ENCODE data around the gene TLNRD1.
A peak's percentile ranks its signal among the peaks of the same experiment; 100 is the strongest.
"Not testable (repeated sequence)": the region's sequence is repeated elsewhere in the genome, so short reads cannot be mapped to it uniquely, and the experiment has no call there.

Gene TLNRD1
- total RNA-seq: 13.5 to 128 (median 34.6) reads per million in 18 experiments

DNA sequence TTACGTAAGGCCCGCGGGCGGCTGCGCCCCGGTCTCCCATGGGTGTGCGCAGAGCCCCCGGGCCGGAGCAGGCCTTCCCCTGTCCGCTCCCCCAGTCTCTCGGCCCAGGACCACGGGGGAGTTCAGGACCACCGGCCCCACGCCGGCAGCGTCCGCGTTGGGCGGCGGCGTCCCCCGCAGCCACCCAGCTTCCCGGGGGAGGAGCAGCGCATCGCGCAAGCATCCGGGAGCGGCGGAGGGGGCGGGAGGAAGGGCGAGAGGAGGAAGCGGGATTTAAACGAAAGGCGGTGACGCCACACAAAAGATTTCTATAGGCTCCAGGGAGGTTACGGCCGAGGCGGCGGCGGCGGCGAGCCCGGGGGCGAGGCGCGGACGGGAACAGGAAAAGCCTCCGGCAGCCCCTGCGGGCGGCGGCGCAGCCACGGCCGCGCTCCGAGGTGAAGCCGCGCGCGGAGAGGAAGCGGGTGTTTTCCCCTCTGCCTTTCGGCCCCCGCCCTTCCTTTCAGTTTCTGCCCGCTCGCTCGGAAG lies at the start of gene TLNRD1:
TSS of gene TLNRD1 (plus strand) at position 300 of the 528 bp plus-strand sequence. CDS start 1,349 bp downstream, outside the sequence.
- DNase-seq: peak; percentile 95

DNA sequence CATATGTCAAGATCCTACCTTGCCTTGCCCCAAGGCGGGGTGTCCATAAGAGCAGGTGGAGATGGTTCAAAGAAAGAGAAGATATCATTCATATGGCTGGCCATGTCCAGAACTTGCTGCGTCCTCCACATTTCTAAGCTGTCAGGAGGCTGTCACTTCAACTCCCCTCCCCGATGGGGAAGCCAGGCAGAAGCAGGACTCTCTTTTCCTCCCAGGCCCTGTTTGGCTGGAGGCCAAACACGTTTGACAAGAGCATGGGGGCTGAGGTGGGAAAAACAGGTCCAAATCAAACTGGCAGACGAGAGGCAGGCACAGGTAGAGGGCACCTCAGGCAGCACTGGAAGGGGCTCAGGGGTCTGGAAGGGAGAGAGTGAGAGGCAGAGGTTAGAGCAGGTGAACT lies 48.8 kb upstream of the TLNRD1 start:
- DNase-seq: no peak

DNA sequence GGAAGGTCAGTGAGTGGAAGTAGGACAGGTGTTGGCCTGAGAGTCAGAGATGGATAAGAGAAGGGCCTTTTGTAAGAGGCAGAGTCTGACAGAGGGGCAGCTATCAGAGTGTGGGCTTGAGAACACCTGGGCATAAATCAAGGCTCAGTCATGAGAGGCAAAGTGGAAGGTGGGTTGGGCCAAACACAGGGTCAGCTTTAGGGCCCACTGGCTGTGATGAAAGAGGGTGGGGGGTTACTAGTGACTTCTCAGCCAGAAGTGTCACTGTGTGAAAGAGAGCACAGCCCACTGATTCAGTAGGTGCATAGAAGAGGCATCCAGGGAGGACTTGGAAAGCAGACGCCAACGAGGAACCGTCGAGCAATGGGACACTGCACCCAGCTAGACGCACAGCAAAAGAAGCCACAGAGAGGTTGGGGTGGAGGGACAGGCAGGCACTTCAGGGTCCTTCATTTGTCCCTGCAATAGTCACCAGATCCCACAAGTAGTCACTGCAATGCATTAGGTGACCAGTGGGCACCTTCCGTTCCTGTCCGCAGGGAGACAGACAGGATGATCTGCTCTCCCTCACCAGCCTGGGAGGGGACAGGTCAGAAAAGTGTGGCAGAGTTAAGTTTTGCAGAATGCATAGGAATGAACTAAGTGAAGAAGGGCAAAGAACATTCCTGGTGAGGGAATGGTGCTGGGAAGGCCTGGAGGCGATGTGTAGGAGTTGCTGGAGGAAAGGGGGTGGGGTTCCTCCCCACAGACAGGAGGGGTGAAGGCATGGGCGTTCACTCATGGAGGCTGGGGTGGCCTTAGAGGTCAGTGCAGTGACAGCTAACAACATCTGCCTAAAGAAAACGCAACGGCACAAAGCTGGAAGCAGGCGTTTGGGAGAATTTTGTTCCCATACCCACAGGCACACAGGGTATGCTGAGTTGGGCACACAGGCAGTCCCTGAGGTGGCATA lies 47.4 kb upstream of the TLNRD1 start:
- no peak for DNase-seq

DNA sequence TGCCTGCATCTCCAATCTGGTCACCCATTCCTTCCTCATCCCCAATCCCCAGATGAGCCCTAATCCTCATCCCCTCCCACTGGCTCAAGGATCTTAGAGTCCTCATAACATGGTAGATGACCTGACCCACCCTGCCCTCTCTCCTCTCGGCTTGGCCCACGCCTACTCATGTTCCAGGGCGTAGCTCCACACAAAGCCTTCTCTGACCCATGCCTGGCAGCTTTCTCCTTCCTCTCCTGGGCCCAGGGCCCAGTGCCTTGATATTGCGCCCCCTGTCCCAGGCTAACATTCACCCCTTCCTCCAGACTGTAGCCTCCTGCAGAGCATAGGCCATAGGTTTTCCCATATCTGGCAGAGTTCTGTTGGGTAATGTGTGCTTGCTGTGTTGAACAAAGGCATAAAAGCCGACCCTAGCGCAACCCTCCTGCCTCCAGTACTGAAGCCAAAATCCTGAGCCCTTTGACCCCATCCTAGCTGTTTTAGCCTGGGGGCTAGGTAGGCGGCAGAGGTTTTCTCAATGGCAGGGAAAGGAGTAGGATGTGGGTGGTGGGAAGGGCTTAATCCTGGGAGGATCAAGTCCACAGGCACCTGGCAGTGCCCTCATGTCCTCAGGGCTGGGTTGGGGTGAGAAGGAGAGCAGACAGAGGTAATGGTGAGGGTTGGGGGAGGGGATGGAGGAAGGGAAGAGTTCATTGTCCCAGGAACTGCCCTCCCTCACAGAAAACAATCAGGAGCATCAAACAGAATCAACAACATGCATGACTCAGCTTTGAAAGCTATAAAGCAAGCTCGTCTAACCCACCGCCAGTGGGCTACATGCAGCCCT lies 46.6 kb upstream of the TLNRD1 start:
- no peak for DNase-seq

DNA sequence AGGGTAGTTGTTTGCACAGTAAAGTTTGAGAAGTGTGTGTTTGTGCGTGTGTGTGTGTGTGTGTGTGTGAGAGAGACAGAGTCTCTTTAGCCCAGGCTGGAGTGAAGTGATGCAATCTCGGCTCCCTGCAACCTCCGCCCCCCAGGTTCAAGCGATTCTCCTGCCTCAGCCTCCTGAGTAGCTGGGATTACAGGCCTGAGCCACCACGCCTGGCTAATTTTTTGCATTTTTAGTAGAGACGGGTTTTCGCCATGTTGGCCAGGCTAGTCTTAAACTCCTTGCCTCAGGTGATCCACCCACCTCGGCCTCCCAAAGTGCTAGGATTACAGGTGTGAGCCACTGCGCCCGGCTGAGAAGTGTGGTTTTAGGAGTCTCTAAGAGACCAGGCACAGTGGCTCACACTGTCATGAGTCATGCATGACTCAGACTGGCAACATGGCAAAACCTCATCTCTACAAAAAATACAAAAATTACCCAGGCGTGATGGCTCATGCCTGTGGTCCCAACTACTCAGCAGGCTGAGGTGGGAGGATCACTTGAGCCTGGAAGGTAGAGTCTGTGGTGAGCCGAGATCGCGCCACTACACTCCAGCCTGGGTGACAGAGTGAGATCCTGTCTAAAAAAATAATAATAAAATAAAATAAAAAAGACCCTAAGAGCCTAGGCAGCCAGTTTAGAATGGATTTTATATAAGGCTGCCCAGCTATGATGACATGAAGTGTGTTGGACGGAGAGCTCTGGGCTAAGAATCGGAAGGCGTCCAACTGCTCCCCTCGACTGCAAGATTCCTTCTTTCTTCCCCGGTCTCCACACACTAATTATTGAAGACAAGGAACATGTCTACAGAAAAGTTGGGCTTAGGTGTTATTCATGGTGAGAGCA lies 44.9 kb upstream of the TLNRD1 start:
- DNase-seq: peak; percentile 72 to 88

DNA sequence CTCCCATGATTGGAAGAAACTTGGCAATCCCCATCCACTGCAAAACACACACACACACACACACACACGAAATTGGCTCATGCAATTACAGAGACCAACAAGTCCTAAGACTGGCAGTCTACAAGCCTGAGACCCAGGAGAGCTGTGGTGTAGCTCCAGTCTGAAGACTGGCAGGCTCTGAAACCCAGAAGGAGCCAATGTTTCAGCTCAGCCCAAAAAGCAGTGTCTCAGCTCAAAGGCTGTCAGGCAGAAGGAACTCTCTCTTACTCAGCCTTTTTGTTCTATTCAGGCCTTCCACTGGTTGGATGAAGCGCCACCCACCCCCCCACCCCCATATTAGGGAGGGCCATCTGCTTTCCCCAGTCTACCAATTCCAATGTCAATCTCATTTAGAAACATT lies 43.2 kb upstream of the TLNRD1 start:
- peak in 1 of 2 donors; percentile 26 for DNase-seq

DNA sequence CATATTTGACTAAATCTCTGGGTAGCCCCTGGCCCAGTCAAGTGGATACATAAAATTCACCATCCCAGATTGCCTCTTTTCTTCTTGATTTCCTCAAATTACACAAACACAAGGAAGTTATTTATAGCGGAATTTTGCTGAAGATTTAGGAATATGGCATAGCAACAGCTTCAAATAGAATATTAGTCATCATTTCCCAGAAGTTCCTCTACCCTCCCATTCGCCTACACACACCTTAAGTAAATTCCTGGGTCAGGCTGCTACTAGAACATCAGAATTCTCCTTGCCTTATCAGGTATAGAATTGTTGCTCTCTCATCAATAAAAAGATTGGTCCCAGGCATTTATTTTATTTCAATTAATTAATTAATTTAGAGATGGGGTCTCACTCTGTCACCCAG lies 42.7 kb upstream of the TLNRD1 start:
- DNase-seq: no peak

DNA sequence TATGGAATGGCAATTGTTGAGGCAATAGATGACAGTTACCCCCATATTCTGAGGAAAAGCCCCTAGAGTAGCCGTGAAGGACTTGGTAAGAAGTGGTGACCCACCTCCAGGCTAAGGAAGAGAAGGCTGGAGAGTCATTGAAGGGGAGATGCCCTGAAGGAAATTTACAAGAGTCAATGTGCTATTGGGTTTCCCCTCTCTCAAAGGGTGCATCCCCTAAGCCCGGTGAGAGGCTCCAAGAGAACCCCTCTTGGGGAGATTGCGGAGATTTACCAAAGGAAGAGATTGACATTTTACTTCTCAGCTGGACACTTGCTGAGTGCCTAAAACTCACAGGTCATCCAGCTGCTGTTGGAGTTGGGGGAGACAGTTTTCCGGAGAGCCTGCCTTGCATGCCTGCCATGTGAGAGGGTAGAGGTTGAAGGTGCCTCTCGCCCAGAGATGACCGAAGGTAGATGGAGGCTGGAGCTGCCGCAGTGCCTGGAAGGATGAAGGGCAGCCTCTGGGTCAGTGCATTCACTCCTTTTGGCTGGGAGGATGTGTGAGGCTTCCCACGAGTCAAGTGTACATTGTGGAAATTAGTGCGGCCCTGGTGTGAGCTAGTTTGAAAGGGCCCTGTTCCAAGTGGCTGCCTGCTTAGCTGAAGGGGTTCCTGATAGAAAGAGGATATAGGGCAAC lies 41.8 kb upstream of the TLNRD1 start:
- DNase-seq: no peak

DNA sequence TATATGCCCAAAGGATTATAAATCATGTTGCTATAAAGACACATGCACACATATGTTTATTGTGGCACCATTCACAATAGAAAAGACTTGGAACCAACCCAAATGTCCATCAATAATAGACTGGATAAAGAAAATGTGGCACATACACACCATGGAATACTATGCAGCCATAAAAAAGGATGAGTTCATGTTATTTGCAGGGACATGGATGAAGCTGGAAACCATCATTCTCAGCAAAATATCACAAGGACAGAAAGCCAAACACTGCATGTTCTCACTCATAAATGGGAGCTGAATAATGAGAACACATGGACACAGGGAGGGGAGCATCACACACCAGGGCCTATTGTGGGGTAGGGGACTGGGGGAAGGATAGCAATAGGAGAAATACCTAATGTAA lies 35.3 kb upstream of the TLNRD1 start:
- DNase-seq: not testable (repeated sequence)

DNA sequence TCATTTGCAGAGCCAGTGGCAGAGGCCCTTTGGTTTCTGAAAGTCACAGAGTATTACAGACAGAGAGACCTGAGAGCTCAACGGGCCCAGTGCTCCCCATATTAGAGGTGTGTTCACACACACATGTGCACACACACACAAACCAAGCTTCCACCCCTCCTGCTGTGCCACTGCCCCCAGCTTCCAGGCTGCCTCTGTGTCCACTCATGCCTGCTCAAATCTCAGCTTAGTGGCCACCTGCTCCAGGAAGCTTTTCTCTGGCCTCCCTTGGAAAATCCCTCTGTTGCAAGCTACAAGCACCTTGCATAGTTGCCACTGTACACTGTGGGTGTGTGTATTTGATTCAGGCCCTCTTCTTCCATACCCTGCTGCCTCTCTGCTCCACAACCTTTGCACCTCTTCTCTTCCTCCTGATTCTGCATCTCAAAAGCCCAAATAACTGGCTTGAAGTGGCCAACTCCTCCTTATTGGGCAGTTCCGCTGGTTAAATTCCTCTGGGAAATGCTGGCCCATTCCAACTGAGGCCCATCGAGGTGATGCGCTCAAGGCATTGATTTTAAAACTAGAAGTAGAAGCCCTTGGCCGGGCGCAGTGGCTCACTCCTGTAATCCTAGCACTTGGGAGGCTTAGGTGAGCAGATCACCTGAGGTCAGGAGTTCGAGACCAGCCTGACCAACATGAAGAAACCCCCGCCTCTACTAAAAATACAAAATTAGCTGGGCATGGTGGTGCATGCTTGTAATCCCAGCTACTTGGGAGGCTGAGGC lies 34.1 kb upstream of the TLNRD1 start:
- DNase-seq: no peak

DNA sequence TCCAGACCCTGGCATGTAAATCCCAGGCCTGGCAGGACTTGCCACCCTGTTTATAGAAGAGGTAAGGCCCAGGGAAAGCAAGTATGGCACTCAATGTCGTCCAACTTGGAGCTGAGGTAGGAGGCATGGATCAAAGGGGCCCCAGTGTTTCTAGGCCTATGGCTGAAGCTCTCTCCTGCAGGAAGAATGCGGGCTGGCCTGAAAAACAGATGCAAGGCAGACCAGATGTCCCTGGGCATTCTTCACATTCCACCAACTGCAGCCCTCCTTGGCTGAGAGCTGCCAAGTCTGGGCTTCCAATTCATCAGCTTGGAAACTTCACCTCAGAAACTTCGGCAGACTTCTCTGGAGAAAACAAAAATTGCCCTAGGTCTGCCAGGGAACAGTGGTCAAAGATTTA lies 33.3 kb upstream of the TLNRD1 start:
- no peak for DNase-seq

DNA sequence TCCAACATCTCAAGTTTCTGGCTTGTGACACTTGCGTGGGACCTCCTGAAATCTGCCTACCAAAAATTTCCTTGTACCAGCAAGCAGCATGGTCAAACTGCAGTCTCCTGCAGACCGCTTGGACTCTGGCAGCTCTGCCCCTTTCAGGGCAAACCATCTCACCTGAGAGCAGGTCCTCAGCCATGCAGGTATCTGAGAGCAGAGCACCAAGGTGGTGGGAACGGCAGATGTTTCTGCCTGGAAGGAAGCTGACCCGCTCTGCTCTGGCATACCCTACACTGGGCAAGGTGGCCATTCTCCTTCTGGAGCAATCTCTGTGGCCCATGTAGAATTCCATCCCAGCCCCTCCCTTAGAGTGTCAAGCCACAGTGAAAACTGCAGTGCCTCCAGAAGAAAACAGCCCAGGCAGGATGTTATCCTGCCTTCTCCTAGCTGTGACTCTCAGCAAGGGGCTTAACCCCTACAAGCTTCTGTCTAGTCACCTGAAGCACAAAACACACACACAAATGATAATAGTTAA lies 32.7 kb upstream of the TLNRD1 start:
- DNase-seq: no peak

DNA sequence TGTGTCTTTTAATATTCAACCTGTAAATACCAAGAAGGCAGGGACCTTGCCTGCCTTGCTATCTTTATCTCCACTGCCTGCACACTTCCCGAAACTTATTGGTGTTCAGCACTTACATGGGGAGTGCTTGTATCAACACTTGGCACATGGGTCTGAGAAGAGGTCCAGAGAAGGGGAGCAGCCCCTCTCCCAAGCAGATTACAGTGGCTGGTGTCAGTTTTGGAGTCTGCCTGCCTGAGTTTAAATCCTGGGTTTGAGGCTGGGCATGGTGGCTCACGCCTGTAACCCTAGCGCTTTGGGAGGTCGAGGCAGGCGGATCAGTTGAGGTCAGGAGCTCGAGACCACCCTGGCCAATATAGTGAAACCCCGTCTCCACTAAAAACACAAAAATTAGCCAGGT lies 31.4 kb upstream of the TLNRD1 start:
- DNase-seq: no peak

DNA sequence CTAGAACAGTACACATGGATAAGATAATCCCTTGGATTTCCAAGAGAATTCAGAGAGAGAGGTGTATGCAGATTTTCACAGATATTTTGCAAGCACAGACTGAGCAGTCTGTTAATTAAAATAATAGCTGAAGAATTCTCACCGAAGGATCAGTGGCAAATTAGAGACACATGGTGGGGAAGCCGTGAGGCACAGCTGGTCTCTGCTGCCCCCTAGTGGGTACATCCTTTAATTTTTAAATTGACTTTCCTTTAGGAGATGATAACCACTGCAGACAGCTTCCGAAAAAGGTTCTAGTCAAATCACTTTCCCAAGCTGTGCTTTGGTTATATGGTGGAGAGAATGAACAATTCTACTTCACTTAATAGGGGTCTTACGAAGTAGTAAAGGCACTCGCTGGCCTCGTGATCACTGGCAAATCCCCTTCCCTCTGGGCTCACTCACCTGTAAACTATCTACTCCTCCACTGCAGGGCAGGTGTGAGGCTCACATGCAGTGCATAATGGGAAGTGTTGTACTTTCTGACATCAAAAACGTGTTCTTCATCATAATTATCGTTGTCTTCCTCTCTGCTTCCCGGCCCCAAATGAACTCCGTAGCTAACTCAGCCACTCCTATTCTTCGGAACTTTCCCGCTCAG lies 30.6 kb upstream of the TLNRD1 start:
- DNase-seq: peak; percentile 73 to 81

DNA sequence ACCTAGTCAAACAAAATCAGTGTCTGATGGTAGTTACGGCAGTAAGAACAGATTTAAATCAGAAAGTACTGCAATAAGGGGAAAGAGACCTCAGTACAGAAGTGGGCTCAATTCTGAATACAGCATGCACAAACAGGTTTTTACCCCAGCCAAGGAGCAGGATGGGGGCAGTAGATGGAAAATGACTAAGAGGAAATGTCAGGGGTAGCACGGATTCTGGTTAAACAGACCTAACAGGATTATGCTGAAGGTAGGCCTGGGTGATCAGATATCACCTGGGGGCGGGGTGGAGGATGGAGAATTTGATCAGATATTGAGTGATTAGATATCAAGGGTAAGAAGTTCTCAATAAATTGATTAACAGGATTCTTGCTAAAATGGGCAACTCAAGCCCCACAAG lies 30.1 kb upstream of the TLNRD1 start:
- DNase-seq: no peak

DNA sequence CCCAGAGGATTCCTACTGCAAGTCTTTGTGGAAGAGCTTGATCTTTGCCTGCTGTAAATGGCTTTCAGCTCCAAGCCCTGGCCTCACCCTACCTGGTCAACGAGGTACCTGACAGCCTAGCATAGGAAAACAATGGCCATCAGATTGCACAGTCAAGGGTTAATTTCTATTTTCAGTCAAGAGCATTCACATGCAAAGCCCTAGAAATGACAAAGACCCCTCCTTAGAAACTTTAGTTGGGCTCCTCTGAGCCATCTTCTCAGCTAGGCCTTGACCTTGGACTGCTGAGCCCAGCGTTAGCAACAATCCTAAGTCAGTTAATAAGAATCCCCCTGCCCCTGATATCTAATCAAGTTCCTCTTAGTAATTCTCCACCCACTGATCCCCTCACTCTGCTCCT lies 29.6 kb upstream of the TLNRD1 start:
- DNase-seq: no peak

DNA sequence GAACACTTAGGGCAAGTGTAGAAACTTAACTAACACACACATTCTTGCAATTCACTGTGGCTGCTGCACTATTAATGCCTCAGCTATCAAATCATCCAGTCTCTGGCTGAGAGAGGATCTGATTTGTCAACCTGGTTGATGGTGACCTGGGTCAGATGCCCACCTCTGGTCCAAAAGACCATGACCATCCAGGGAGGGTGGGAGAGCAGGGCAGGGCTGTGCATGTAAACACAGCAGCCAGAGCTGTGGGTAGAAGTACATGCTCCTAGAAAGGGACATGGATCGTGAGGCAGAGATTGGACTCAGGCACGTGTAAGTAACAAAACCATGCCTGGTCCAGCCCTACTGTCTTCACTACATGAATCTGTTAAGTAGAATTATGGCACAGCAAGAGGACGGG lies 28.4 kb upstream of the TLNRD1 start:
- DNase-seq: no peak

DNA sequence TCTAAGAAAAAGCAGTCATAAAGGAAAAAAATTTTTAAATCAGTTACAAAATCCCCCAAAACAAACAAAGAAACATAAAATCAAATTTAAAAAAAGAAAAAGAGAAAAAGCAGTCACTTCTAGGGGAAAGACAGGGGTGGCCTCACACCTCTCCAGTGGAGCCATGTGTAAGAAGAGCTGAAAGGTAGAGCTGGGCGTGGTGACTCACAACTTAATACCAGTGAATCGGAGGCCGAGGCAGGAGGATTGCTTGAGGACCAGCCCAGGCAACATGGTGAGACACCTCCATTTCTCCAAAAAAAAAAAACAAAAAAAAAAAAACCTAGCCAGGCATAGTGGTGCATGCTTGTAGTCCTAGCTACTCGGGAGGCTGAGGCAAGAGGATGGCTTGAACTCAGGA lies 25.8 kb upstream of the TLNRD1 start:
- no peak for DNase-seq

DNA sequence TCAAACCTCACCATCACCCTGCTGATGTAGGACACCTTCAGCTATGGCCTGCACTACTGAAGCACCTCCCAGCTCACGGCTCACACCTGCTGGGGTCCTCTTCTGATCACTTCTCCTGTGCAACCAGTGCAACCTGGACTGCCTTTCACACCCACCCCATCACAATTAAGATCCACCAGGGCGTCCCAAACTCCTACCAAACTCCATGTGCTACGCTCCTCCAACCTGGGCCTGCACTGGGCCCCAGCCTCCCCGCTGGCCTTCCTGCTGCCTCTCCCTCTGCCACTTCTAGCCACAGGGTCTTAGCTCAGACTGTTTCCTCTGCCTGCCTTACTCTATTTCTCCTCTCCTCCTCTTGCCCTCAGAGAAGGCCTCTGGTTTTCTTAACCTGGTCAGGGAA lies 23.9 kb upstream of the TLNRD1 start:
- DNase-seq: no peak

DNA sequence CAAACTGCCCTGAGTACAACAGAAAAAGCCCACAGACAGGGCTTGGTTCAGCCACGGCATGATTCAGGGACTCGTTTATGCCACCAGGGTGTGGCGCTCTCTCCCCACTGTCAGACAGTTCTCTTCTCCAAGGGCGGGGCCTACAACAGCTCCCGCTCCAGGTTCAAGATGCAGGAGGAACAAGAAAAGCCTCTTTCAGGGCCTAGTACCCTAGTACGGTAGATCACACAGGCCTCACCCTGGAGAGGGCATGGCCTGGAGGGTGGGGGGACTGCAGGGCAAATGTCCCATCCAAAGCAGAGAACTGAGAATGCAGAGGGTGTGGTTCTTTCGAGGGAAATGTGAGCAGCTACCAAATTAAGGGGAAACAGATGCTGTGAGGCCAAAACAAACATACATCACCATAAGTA lies 23.1 kb upstream of the TLNRD1 start:
- DNase-seq: peak; percentile 60 to 80

Data from inflammatory macrophage (primary cell).